GM19099 (cell line): ENCODE data around the gene PYGO2.

Experiments used
- POLR2A ChIP-seq: IDR thresholded peaks from 3 replicates; pipeline ENCODE4 v1.6.1; 2011; ENCODE audit warnings: low read depth; ENCODE audit not compliant: insufficient read length; ENCODE audit errors: extremely low read depth

Gene PYGO2

GRCh38 chr1:154945962-154946850, 15.4 kb downstream of the PYGO2 start:
- no peak for TF ChIP-seq POLR2A

DNA sequence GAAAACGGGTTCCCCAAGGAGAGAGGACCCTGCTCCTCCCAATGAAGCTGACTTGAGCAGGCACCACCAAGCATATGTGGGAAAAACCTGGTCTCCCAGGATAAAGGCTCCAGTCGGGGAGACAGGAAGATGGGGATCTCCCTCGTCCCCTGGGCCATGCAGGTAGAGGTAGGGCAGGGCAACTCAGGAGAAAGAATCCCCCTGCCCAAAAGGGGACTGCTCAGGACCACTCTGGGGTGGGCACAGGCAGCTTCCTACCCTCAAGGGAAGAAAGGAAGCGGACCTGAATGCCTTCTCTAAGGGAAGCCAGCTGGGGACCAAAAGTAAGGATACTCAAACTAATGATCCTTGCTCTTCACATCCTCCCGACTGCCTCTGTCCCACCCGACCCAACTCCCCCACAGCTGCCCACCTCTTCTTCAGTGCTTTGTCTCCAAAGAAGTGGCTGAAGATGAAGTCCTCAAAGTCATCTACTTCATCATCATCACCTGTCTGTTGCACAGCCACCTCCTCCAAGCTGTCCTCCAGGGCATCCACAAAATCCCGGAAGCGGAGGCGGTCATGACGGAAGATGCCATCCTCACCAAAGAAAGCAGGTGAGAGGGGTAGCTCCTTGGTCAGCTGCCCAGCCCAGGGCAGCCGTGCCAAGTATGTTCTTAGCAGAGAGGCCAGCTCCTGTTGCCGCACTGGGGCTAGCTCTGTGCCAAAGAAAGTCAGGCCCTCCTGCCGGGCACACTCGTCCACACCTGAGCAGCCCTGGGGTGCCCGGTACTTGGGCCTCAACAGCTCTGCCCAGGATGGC, 16.2 kb downstream of the PYGO2 start:
- TF ChIP-seq POLR2A, result no peak

GRCh38 chr1:154944401-154945159, 17.0 kb downstream of the PYGO2 start:
- TF ChIP-seq POLR2A, result no peak

GRCh38 chr1:154943649-154944400, 17.8 kb downstream of the PYGO2 start:
- no peak for TF ChIP-seq POLR2A

DNA sequence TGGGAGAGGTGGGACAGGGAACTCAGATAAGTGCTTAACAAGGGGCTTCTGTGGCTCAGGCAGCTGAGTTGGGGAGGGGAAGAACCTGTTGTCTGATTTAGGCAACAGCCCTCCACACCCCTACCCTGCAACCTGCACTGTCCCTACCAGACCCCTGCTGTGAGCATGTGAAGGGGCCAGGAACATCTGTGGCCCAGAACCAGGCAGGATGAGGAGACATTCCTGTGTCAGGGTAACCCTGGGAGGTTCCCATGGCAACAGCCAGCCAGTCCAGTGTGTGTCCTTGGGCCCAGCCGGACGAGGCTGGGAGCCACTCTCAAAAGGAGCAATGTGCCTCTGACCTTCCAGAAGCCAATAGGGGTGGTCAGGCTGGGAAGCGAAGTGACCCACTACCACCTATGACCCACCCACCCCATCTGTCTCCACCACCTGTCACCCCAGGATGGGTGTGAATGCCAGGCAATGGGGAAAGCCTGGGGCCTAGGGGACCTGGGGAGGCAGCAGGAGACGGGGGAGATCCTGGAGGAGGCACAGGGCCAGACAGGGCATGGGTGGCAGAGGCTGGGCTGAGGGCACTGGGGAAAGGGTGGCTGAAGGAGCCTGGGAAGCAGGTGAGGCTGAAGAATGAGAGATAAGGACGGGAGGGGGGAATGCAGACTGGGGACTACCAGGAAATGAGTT, 20.1 kb downstream of the PYGO2 start:
- no peak for TF ChIP-seq POLR2A

DNA sequence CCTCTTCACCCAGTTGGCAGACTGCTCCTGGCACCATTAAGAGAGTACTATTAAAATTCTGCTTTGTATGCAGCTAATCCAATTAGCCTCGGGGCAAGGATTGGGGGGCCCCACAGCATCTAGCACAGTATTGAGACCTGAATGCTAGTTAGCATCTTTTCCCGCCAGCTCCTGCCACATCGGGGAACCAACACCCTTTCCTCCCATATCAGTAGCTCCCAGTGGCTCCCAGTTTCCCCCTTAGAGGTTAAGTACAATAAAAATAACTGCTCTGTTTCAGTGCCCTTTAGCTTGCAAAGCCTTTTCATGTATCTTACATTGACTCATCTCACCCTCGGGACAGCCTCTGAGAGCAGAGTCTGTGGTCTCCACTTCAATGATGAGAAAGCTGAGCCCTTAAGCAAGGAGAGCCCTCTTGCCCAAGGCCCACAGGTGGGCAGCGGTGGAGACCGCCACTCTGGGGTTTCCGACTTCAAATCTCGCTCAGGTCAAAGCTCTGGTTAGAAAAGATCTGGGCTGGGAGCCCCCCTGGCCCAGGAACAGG, 20.9 kb downstream of the PYGO2 start:
- TF ChIP-seq POLR2A, result no peak

DNA sequence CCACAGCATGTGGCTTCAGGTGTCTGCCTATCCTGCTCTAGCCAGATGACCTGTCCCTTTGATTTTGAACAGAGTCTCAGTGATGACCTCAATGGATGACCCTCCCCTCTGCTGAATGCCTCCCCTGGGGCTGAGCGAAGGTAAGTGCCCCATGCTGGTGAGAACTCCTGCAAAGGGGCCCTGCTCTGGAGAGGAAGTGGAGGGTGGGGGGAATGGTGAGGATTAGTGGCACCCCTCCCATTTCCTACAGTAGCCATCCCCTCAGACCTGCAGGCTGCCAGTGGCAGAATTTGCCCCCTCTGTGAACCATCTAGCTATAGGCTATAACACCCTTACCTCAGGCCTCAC, 21.4 kb downstream of the PYGO2 start:
- TF ChIP-seq POLR2A, result no peak

DNA sequence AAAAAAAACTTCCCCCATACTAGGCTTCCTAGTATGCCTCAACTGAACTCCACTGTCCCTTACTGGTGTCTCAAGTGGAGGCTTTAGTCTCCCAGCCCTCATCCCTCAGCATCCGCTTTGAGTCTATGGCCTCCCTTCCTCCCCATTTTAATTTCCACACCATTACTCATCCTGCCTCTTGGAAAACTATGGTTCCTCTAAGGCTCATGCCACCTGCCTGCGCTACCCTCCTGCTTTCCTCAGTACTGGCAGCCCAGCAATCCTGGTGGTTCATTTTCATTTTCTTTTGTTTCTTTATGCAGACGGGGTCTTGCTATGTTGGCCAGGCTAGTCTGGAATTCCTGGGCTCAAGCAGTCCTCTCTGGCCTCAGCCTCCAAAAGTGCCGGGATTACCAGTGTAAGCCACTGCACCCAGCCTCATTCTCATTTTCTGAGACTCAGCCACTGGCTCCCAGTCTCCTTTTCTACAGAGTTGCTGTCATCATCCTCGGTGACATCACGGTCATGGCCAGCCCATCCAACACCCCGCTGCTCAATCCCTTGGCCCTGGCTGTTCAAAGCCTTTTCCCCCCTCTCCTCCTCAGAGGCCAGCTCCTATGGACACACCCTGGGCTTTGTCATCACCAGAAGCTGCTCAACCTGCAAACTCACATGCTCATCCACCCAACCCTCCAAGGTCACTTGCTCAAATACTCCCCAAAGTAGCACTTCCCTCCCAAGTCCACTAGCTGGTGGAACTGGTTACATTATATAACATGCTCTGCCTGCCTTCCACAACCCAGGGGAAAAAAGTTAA, 22.8 kb downstream of the PYGO2 start:
- TF ChIP-seq POLR2A, result no peak

- no peak for TF ChIP-seq POLR2A
These were observed 23.6 kb downstream of the PYGO2 start for GRCh38 chr1:154937988-154938386.

- TF ChIP-seq POLR2A, result peak; percentile 47
These were observed 24.2 kb downstream of the PYGO2 start for GRCh38 chr1:154937085-154937987.

GRCh38 chr1:154936555-154937084, 25.0 kb downstream of the PYGO2 start, which contains the start of gene PMVK:
Gene PMVK (minus strand): TSS chr1:154936719. CDS start chr1:154936685, 34 bp downstream.
- TF ChIP-seq POLR2A, result peak; percentile 86
